AML-193 (cell line): ENCODE data around the gene MEIOSIN.
"Not testable (repeated sequence)": the region's sequence is repeated elsewhere in the genome, so short reads cannot be mapped to it uniquely, and the experiment has no call there.

Source experiments
- DNase-seq, 2 experiments: peaks; one replicate each; lab custom pipeline; 2025; lab: John Stamatoyannopoulos, UW

Gene MEIOSIN

GRCh38 chr19:45717983-45718650, 15.1 kb upstream of the MEIOSIN start:
- DNase-seq, result no peak

GRCh38 chr19:45720065-45720464, 13.2 kb upstream of the MEIOSIN start:
- not testable (repeated sequence) for DNase-seq

- not testable (repeated sequence) for DNase-seq
Measured at GRCh38 chr19:45728683-45729082, 4.6 kb upstream of the MEIOSIN start.

- DNase-seq, result no peak
Measured at GRCh38 chr19:45729800-45730290, 3.4 kb upstream of the MEIOSIN start.

- DNase-seq, result peak; percentile 97 to 98
Measured at GRCh38 chr19:45730368-45731288, 2.6 kb upstream of the MEIOSIN start, which contains the start of gene FBXO46. Gene FBXO46 (minus strand): TSS chr19:45730896. CDS start chr19:45713495, 17,401 bp downstream.

GRCh38 chr19:45739498-45740439, 6.5 kb downstream of the MEIOSIN start:
- DNase-seq, result peak; percentile 63 to 66

GRCh38 chr19:45742969-45743368, 9.7 kb downstream of the MEIOSIN start:
- DNase-seq, result no peak

GRCh38 chr19:45745606-45746005, 12.4 kb downstream of the MEIOSIN start:
- no peak for DNase-seq

GRCh38 chr19:45746866-45747265, 13.6 kb downstream of the MEIOSIN start:
- no peak for DNase-seq

- DNase-seq, result no peak
Measured at GRCh38 chr19:45747513-45747912, 14.3 kb downstream of the MEIOSIN start.

- not testable (repeated sequence) for DNase-seq
Measured at GRCh38 chr19:45751483-45751882, 18.2 kb downstream of the MEIOSIN start.

GRCh38 chr19:45752639-45753038, 19.4 kb downstream of the MEIOSIN start:
- DNase-seq, result no peak

- DNase-seq, result no peak
Measured at GRCh38 chr19:45753548-45753947, 20.3 kb downstream of the MEIOSIN start.

GRCh38 chr19:45754323-45754722, 21.1 kb downstream of the MEIOSIN start:
- no peak for DNase-seq

GRCh38 chr19:45757695-45758094, 24.5 kb downstream of the MEIOSIN start:
- no peak for DNase-seq

GRCh38 chr19:45758921-45759320, 25.7 kb downstream of the MEIOSIN start:
- DNase-seq, result no peak

- no peak for DNase-seq
Measured at GRCh38 chr19:45761714-45762113, 28.5 kb downstream of the MEIOSIN start.

GRCh38 chr19:45762870-45763631, 29.8 kb downstream of the MEIOSIN start:
- DNase-seq, result no peak

GRCh38 chr19:45763691-45764294, 30.6 kb downstream of the MEIOSIN start:
- DNase-seq, result no peak

GRCh38 chr19:45764475-45764874, 31.2 kb downstream of the MEIOSIN start:
- DNase-seq, result no peak
